Naive thymus-derived CD4-positive, alpha-beta T cell (primary cell): ENCODE results near the gene ZNF827. TPM values are rescaled to one million over a fixed set of nuclear protein-coding genes. Genes with fewer than 3 reads are reported as not detected.

ENCODE experiments used
- ATAC-seq: fragments of 150-1000 bp; cut with Tn5 transposase; 2 replicates; pipeline ENCODE4 v1.10.0; 2021; ENCODE audit warnings: mild to moderate bottlenecking, moderate library complexity
- CTCF ChIA-PET: fragments of 350-600 bp; sonication (Branson Sonifier 250); formaldehyde crosslinking; loops from one replicate; lab custom pipeline; 2021; ENCODE audit warnings: antibody characterized with exemption; lab: Charles Lee
- POLR2A ChIA-PET: fragments of 350-600 bp; sonication (Branson Sonifier 250); formaldehyde crosslinking; loops from one replicate; lab custom pipeline; 2021; ENCODE audit warnings: antibody characterized with exemption, inconsistent platforms; lab: Charles Lee
- DNase-seq, 9 donors: peaks; one replicate each; pipeline versions ENCODE4 v3.0.0 to v3.0.0-alpha.2; 2020 to 2022; ENCODE audit warnings: mixed read lengths in 1 of 9
- H3K27ac ChIP-seq: one replicate; pipeline ENCODE4 v1.7.0; 2013; ENCODE audit warnings: mild to moderate bottlenecking, low read depth, low read length, moderate library complexity
- H3K27me3 ChIP-seq, 2 donors: one replicate each; pipeline ENCODE4 v1.7.0; 2013; ENCODE audit warnings: low read length in 2 of 2, mild to moderate bottlenecking in 2 of 2, moderate library complexity in 2 of 2; ENCODE audit not compliant: control insufficient read depth in 2 of 2, insufficient read depth in 2 of 2
- H3K36me3 ChIP-seq, 3 experiments: 1 replicate in 2 of 3; 2 replicates in 1 of 3; pipeline ENCODE4 v1.7.0; 2013; ENCODE audit warnings: low read length in 3 of 3, mild to moderate bottlenecking in 3 of 3, moderate library complexity in 1 of 3; ENCODE audit not compliant: insufficient read depth in 3 of 3, control insufficient read depth in 2 of 3
- H3K4me1 ChIP-seq, 2 donors: one replicate each; pipeline ENCODE4 v1.7.0; 2013; ENCODE audit warnings: low read length in 2 of 2, mild to moderate bottlenecking in 2 of 2, moderate library complexity in 1 of 2; ENCODE audit not compliant: control insufficient read depth in 2 of 2, insufficient read depth in 2 of 2
- H3K4me3 ChIP-seq: 2 replicates; pipeline ENCODE4 v1.7.0; 2013; ENCODE audit warnings: mild to moderate bottlenecking, low read length
- H3K9me3 ChIP-seq, 3 experiments: 1 replicate in 2 of 3; 2 replicates in 1 of 3; pipeline ENCODE4 v1.7.0; 2013; ENCODE audit warnings: low read length in 3 of 3; ENCODE audit not compliant: control insufficient read depth in 2 of 3
- H3K27ac Mint-ChIP-seq, 9 donors: one replicate each; pipeline ENCODE4 v1.8.0; 2020 to 2022; ENCODE audit warnings: mixed read lengths in 9 of 9, mild to moderate bottlenecking in 8 of 9, moderate library complexity in 5 of 9, inconsistent platforms in 2 of 9
- H3K27me3 Mint-ChIP-seq, 5 donors: one replicate each; pipeline ENCODE4 v1.8.0; 2021 to 2022; ENCODE audit warnings: mixed read lengths in 5 of 5, mild to moderate bottlenecking in 1 of 5
- H3K36me3 Mint-ChIP-seq, 5 donors: one replicate each; pipeline ENCODE4 v1.8.0; 2020 to 2022; ENCODE audit warnings: mixed read lengths in 5 of 5, mild to moderate bottlenecking in 3 of 5, inconsistent platforms in 1 of 5
- H3K4me1 Mint-ChIP-seq, 7 donors: one replicate each; pipeline ENCODE4 v1.8.0; 2020 to 2022; ENCODE audit warnings: mixed read lengths in 7 of 7, mild to moderate bottlenecking in 3 of 7, inconsistent platforms in 1 of 7
- H3K4me3 Mint-ChIP-seq, 10 donors: one replicate each; pipeline ENCODE4 v1.8.0; 2020 to 2022; ENCODE audit warnings: mild to moderate bottlenecking in 10 of 10, mixed read lengths in 10 of 10, moderate library complexity in 6 of 10, inconsistent platforms in 2 of 10
- H3K9me3 Mint-ChIP-seq, 11 donors: one replicate each; pipeline ENCODE4 v1.8.0; 2020 to 2022; ENCODE audit warnings: mixed read lengths in 11 of 11, mild to moderate bottlenecking in 4 of 11, inconsistent platforms in 1 of 11, moderate library complexity in 1 of 11
- intact Hi-C, 2 donors: fragments of 100-400 bp; cut with micrococcal nuclease; formaldehyde crosslinking; loops; one replicate each; pipeline ENCODE4 v1.15.1; 2023
- polyA plus RNA-seq, 2 donors: library from polyadenylated mRNA; unstranded; fragments of 300-500 nt; fragmentation: Illumina TruSeq; gene quantifications; one replicate each; pipeline ENCODE4 v1.2.3, GENCODE V29; 2021
- total RNA-seq, 6 experiments: library from RNA in 5 of 6; stranded (reverse) in 5 of 6; gene quantifications; 1 replicate in 5 of 6; 2 replicates in 1 of 6; pipeline ENCODE4 v1.2.3 and lab custom pipeline; 2021 to 2026

Gene ZNF827
- total and polyA plus RNA-seq, 7 experiments from 2014 or later, result 2.3 to 32.2 (median 21.7) TPM

DNA sequence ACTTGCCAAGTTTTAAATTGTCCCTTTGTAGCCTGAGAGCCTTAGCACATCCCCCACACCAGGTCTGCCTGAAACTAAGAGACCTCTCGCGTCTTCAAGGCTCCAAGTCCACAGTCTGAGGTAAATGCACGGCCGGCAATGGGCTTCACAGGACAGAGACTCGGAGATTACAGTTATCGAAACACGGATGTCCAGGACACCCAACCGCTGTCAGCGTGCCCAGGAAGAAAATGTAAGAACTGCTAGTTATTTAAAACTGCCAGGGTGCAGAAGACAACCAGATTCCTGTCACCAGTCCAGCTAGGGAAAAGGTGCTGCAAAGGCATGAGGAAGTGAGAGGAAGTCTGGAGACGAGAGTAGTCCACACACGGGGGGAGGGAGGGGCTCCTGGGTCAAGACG is 28.9 kb downstream of the ZNF827 start:
- H3K4me1 Mint-ChIP-seq, result peaks cover 6 to 47% (median 36%) of the 10 kb centered on the region in 7 donors
- ChIA-PET CTCF (no interaction called here), POLR2A (no interaction called here)
- no peaks in the 10 kb centered on the region for H3K27me3 Mint-ChIP-seq
- H3K9me3 ChIP-seq, result no peaks in the 10 kb centered on the region
- no peak overlapping the region for H3K4me3 Mint-ChIP-seq
- H3K27ac Mint-ChIP-seq, result no peak overlapping the region
- ATAC-seq (no peak), DNase-seq (no peak)
- H3K36me3 Mint-ChIP-seq, result peaks cover 0 to 5% (median 4%) of the 10 kb centered on the region in 5 donors
- no peak overlapping the region for H3K4me3 ChIP-seq
- no peaks in the 10 kb centered on the region for H3K36me3 ChIP-seq
- H3K27ac ChIP-seq, result no peak overlapping the region
- no peaks in the 10 kb centered on the region for H3K27me3 ChIP-seq
- H3K9me3 Mint-ChIP-seq, result peaks cover 0 to 2% (median 0%) of the 10 kb centered on the region in 11 donors
- intact Hi-C loops, result no loop called here
- no peaks in the 10 kb centered on the region for H3K4me1 ChIP-seq

DNA sequence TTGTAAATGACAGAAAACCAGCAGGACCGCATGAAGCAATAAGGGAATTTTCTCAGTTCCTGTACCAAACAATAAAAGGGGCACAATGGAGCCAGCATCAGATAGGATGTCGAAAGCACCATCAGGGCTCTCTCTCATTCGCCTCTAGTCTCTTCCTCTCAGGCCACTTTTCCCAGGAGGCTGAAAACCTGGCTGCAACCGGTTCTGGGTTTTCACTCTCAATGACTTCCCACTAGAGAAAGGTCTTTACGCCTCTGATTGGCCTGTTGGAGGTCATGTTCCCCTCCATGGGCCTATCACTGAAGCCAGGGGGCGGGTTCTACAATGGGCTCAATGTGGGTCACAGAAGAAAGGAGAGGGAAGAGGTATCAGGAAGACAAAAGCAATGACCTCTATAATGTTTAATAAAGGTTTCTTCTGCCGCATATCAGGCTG is 29.3 kb downstream of the ZNF827 start:
- POLR2A ChIA-PET, result no interaction called here
- Mint-ChIP-seq H3K27ac (no peak overlapping the region), H3K36me3 (peaks cover 0 to 8% (median 2%) of the 10 kb centered on the region in 5 donors), H3K9me3 (peaks cover 0 to 1% (median 0%) of the 10 kb centered on the region in 11 donors), H3K4me3 (no peak overlapping the region), H3K4me1 (peaks cover 7 to 51% (median 34%) of the 10 kb centered on the region in 7 donors), H3K27me3 (no peaks in the 10 kb centered on the region)
- Histone ChIP-seq H3K27ac (no peak overlapping the region), H3K9me3 (no peaks in the 10 kb centered on the region), H3K4me1 (no peaks in the 10 kb centered on the region), H3K36me3 (no peaks in the 10 kb centered on the region), H3K27me3 (no peaks in the 10 kb centered on the region), H3K4me3 (no peak overlapping the region)
- intact Hi-C loops, result no loop called here
- CTCF ChIA-PET, result no interaction called here
- ATAC-seq (no peak), DNase-seq (no peak)

DNA sequence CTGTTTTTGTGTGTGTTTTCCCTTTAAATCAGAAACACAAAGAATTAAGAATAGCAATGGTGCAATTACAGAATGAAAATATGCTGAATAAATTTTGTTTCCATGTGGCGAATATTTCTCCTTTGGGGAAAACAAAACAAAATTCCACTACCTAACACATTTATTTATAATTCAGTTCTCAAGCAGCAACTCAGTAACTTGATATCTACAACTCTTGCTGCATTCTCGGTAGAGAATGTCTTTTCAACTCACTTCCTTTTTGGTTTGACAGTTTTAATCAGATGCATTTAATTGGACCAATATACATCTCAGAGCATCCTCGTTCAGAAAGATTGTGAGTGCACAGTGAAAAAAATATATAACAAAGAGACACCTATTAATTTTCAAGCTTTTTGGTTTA is 30.8 kb downstream of the ZNF827 start:
- ATAC-seq (no peak), DNase-seq (no peak)
- Histone ChIP-seq H3K4me1 (no peaks in the 10 kb centered on the region), H3K27ac (no peak overlapping the region), H3K9me3 (no peaks in the 10 kb centered on the region), H3K4me3 (no peak overlapping the region), H3K36me3 (peaks cover 0 to 1% (median 0%) of the 10 kb centered on the region in 3 experiments), H3K27me3 (no peaks in the 10 kb centered on the region)
- Mint-ChIP-seq H3K9me3 (peaks cover 0 to 1% (median 0%) of the 10 kb centered on the region in 11 donors), H3K27me3 (no peaks in the 10 kb centered on the region), H3K36me3 (peaks cover 0 to 19% (median 5%) of the 10 kb centered on the region in 5 donors), H3K4me3 (no peak overlapping the region), H3K4me1 (peaks cover 7 to 51% (median 31%) of the 10 kb centered on the region in 7 donors), H3K27ac (no peak overlapping the region)
- CTCF ChIA-PET, result interaction anchor here (0.7 kb wide), 1 partner anchor 628 kb away, joined by 3 read pairs; no protein-coding TSS in a partner anchor
- POLR2A ChIA-PET, result no interaction called here
- intact Hi-C loops, result no loop called here

DNA sequence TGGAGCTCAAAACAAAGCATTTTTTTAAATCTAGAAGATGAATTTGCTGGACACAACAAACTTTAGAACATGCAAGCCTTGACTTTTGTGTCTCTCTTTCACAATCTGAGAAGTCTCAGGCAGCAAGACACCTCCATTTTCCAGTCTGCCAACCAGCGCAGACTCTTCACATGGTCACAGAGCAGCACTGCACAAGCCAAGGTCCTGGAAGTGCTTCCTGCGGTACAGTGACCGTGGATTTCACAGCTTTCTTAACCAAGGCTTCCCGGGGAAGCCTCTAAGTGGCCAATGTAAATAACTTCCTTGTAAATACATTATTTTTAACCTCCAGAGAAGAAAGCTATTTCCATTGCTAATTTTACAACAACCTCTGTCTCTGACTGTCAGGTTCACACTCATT is 31.2 kb downstream of the ZNF827 start:
- peaks cover 0 to 1% (median 0%) of the 10 kb centered on the region in 11 donors for H3K9me3 Mint-ChIP-seq
- DNase-seq, result no peak
- Histone ChIP-seq H3K27ac (no peak overlapping the region), H3K9me3 (no peaks in the 10 kb centered on the region), H3K36me3 (peaks cover 0 to 5% (median 0%) of the 10 kb centered on the region in 3 experiments), H3K4me3 (no peak overlapping the region), H3K27me3 (no peaks in the 10 kb centered on the region), H3K4me1 (no peaks in the 10 kb centered on the region)
- H3K36me3 Mint-ChIP-seq, result peaks cover 0 to 24% (median 5%) of the 10 kb centered on the region in 5 donors
- no peak for ATAC-seq
- H3K4me3 Mint-ChIP-seq, result no peak overlapping the region
- no peaks in the 10 kb centered on the region for H3K27me3 Mint-ChIP-seq
- H3K27ac Mint-ChIP-seq, result no peak overlapping the region
- CTCF ChIA-PET, result interaction anchor here (0.7 kb wide), 1 partner anchor 627 kb away, joined by 3 read pairs; no protein-coding TSS in a partner anchor
- intact Hi-C loops, result no loop called here
- H3K4me1 Mint-ChIP-seq, result peaks cover 7 to 51% (median 31%) of the 10 kb centered on the region in 7 donors
- POLR2A ChIA-PET, result no interaction called here

DNA sequence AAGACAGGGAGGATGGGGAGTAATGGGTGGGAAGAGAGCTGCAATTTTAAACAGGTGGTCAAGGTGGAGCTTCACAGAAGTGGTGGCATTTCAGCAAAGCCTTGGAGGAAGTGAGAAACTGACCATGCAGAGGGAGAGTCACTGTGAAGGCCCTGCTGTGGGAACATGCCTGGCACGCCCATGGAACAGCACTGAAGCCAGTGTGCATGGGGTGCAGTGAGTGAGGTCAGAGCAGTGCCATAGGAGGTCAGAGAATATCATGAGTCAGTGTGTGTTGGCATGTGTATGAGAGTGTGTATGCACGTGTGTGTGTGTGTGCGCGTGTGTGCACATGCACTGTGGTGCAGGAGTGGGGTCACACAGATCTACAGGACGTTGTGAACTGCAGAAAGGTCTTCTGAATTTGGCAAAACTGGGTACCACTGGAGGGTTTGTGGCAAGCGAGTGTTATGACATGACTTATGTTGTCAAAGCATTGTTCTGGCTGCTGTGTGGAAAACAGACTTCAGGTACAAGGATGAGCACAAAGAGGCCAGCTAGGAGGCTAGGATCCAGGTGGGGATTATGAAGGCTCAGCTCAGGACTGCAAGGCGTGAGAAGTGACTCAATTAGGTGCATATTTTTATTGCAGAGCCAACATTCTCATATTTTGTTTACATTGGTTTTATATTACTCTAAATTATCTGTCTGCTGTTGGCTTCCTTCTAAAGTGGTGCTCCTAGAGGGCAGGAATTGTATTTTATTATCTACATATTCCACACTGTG is 34.0 kb downstream of the ZNF827 start:
- Mint-ChIP-seq H3K36me3 (peaks cover 5 to 42% (median 22%) of the 10 kb centered on the region in 5 donors), H3K4me3 (no peak overlapping the region), H3K27ac (no peak overlapping the region), H3K9me3 (peaks cover 0 to 1% (median 0%) of the 10 kb centered on the region in 11 donors), H3K27me3 (no peaks in the 10 kb centered on the region), H3K4me1 (peaks cover 0 to 42% (median 26%) of the 10 kb centered on the region in 7 donors)
- ChIA-PET POLR2A (no interaction called here), CTCF (interaction anchor here (0.7 kb wide), 1 partner anchor 8 kb away, joined by 3 read pairs; no protein-coding TSS in a partner anchor)
- Histone ChIP-seq H3K27ac (no peak overlapping the region), H3K36me3 (peaks cover 0 to 9% (median 0%) of the 10 kb centered on the region in 3 experiments), H3K4me1 (no peaks in the 10 kb centered on the region), H3K9me3 (no peaks in the 10 kb centered on the region), H3K4me3 (no peak overlapping the region), H3K27me3 (no peaks in the 10 kb centered on the region)
- ATAC-seq (no peak), DNase-seq (no peak)
- intact Hi-C loops, result no loop called here

DNA sequence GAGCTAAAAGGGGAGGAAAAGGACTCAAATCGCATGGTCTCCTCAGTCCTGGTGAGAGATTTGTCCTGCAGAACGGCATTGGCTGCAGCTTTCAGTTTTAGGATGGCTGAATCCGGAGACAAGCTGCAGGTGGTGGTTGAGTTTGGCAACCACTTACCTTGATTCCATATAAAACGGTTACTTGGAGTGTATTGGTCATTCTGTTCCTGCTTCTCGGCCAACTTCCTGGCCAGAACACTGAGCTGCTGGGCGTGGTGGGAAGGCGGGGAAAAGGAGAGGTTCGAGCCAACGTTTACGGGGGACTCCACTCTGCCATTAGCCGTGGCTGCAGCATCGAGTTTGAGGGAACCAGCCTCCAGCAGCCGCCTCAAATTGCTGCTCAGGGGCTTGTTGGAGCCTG is 36.1 kb downstream of the ZNF827 start:
- POLR2A ChIA-PET, result no interaction called here
- Mint-ChIP-seq H3K27me3 (no peaks in the 10 kb centered on the region), H3K27ac (no peak overlapping the region), H3K36me3 (peaks cover 5 to 49% (median 22%) of the 10 kb centered on the region in 5 donors), H3K9me3 (peaks cover 0 to 1% (median 0%) of the 10 kb centered on the region in 11 donors), H3K4me3 (no peak overlapping the region), H3K4me1 (peaks cover 1 to 32% (median 21%) of the 10 kb centered on the region in 7 donors)
- peaks cover 0 to 9% (median 0%) of the 10 kb centered on the region in 3 experiments for H3K36me3 ChIP-seq
- DNase-seq (no peak), ATAC-seq (no peak)
- CTCF ChIA-PET, result no interaction called here
- H3K4me1 ChIP-seq, result no peaks in the 10 kb centered on the region
- no peak overlapping the region for H3K4me3 ChIP-seq
- no peak overlapping the region for H3K27ac ChIP-seq
- H3K9me3 ChIP-seq, result no peaks in the 10 kb centered on the region
- intact Hi-C loops, result no loop called here
- H3K27me3 ChIP-seq, result no peaks in the 10 kb centered on the region
